Dermis microvascular lymphatic vessel endothelial cell (primary cell): Measurements from ENCODE around the gene NDE1. TPM values are rescaled to one million over a fixed set of nuclear protein-coding genes. Genes with fewer than 3 reads are reported as not detected.
"Not testable (repeated sequence)": the region's sequence is repeated elsewhere in the genome, so short reads cannot be mapped to it uniquely, and the experiment has no call there.

Source experiments
- DNase-seq, 2 donors: peaks; one replicate each; pipeline versions ENCODE4 v3.0.0 to v3.0.0-alpha.2; 2010; ENCODE audit warnings: low read depth in 2 of 2
- total RNA-seq: library from RNA; depleted of rRNA; stranded (reverse); fragments of >200 nt; gene quantifications from 2 replicates; pipeline ENCODE4 v1.2.1, GENCODE V29; 2014

Gene NDE1
- total RNA-seq, 1 donor from 2014 or later = 36.8 TPM

DNA sequence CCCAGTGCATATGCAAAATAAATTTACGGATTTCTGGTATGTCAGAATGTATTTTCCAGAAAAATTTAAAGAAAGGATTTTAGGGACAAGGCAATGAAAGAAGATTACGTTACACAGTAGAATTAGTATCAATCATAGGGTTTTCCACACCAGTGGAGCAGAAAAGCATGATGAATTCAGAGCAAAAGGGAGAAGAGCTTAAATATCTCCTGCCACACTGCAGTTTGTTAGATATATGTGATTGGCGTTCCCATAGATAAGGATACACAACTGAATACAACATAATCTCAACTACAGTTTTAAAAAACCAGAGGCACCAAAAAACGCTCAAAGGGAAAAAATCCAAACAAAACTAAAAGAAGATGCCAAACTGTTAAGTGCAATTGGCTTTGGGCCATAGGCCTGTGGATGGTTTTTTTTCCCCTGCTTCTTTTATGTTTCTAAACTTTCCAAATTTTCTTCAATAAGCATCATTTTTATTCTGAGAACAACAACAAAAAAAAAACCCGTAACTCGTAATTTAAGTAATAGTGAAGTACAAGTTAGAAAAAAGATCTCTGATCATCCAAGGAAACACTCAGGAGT lies 29.3 kb upstream of the NDE1 start:
- no peak for DNase-seq

- no peak for DNase-seq
Observed at GRCh38 chr16:15621456-15621855, 28.6 kb upstream of the NDE1 start.

GRCh38 chr16:15621889-15622288 lies 28.2 kb upstream of the NDE1 start:
- DNase-seq = no peak

DNA sequence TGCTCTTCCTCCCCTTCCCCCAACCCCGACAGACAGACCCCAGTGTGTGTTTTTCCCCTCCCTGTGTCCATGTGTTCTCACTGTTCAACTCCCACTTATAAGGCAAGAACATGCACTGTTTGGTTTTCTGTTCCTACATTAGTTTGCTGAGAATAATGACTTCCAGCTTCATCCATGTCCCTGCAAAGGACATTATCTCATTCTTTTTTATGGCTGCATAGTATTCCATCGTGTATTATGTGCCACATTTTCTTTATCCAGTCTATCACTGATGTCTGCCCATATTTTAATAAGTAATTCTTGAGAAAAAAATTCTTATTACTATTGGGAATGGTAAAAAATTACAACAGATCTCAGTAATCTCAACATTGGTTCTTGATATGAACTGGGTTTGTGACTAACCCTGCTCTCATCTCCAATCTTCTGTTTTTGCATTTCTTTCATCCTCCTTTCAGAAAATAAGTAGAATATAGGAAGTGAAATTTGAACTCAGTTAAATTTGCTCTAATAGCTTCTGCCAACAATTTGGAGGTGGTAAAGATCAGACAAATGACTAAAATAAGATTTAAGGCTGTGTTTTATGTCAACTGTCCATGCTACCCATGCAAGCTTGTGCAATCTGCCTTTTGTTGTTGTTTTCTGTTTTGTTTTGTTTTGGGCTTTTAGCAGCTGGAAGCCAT lies 18.2 kb upstream of the NDE1 start:
- DNase-seq = no peak

GRCh38 chr16:15635926-15636325 lies 14.1 kb upstream of the NDE1 start:
- no peak for DNase-seq

DNA sequence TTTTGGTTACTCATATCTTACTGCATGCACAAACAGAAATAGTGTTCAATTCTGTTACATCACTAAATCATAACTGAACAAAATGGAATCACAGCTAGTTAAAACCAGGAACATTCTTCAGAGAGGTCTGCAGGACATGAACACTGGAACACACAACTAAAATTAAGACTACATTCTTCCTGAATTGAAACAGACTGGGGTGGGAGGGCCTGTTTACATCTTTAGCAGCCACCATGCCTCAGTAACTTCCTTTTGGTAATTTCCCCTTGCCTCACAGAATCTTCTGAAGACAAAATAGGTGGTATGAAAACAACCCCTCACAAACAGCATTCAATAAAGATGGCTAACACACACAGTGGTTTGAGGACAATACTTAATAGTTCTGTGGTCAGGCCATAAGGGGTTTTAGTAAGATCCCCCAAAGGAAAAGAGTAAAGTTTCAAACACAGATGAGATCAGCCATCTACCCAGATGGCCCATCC lies 13.6 kb upstream of the NDE1 start:
- peak in 1 of 2 donors; percentile 30 for DNase-seq

GRCh38 chr16:15639061-15639568 lies 10.9 kb upstream of the NDE1 start:
- DNase-seq = no peak

DNA sequence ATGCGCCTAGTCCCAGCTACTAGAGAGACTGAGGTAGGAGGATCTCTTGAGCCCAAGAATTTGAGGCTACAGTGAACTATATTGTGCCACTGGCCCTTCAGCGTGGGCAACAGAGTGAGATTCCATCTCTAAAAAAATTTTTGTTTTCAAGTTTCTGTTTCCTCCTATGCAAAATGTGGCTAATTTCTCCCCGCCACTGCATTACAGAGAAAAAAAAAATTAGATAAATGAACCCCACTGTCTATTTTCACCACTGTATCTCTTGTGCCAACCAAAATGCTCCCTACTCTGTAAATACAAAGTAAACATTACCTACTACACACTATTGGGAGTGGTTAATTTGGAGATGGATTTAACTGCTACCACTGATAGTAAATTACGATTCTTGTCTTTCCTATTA lies 9.1 kb upstream of the NDE1 start:
- no peak for DNase-seq

DNA sequence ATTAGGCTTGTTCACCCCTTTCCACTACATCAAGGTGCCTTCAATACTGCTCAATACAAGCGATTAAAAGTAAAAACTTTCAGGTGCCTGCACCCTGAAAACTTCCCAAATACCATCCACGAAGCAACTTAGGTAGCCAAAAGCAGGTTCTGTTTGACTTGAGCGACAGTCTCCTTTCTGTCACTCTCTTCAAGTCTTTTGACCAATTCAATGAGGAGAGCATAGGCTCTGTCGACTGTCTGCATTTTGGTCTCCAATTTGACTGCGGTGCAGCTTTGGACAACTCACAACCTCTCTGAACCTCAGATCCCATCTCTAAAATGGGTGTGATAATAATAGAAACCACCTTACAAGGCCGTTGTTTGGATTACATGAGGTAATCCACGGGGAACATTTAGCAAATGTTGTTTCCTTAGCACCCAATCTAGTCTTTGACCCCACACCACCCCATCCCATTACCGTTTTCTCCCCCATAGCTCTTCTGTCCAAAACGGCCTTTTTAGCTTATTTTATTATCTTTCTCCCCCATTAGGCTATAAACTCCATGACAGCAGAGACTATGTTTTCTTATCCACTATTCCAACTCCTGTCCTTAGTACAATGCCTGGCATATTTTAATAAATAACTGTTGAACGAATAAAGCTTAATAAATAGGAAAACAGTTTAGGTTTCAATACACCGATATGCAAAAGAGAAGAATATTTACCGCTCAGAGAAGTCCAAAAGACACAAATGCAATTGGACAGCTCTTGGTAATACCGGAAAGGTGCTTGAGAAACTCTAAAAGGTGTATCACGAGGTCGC lies 8.1 kb upstream of the NDE1 start:
- DNase-seq = no peak

- DNase-seq = peak in 1 of 2 donors; percentile 64
Observed at GRCh38 chr16:15642557-15643047, 7.4 kb upstream of the NDE1 start.

DNA sequence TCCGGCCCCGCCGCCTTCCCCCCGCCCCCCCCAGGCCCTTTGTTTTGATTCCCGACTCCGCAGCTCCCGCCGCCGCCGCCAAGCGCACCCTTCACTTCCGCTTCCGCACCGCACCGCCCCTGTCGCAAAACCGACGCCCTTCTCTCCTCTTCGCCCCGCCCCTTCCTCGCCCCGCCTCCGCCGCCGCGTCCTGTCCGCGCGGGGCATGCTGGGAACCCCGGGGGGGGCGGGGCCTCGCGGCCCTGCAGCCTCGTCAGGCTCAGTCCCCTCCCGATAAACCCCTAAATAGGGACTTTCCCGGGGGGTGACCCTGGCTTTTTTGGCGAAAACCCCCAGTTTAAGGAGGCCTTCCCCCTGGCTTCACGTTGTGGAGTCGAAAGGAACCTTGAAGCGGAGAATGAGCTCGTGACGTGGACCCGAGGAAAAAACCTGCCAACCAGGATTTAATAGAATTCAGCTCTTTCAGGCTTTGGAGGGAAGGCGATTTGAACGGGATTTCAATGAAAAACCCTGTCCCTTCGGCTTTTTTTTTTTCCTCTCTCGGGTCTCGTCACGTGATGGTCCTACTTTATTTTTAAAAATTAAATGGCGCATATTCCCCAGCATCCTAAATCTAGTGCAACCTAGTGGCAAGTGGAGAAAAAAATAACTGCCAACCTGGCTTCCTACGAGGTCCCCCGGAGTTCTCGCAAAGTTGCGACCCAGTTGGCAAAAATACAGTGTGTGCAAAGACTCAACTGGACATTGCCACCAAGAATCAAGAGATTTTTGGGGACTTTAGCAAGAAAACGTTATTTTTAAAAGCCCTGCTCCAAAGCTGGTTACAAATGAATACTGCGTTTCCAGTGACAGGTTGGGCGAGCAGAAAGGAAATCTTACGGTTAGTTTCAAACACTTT lies 6.7 kb upstream of the NDE1 start, which contains the start of gene MARF1:
MARF1 (minus strand) TSS at position 107 of the 898 bp plus-strand sequence. CDS start 3,921 bp downstream, outside the sequence.
- DNase-seq = peak; percentile 82 to 96

- no peak for DNase-seq
Observed at GRCh38 chr16:15643946-15644250, 6.1 kb upstream of the NDE1 start.

GRCh38 chr16:15644267-15644961 lies 5.6 kb upstream of the NDE1 start:
- peak in 1 of 2 donors; percentile 25 for DNase-seq

- DNase-seq = peak in 1 of 2 donors; percentile 62
Observed at GRCh38 chr16:15644962-15645465, 5.0 kb upstream of the NDE1 start.

DNA sequence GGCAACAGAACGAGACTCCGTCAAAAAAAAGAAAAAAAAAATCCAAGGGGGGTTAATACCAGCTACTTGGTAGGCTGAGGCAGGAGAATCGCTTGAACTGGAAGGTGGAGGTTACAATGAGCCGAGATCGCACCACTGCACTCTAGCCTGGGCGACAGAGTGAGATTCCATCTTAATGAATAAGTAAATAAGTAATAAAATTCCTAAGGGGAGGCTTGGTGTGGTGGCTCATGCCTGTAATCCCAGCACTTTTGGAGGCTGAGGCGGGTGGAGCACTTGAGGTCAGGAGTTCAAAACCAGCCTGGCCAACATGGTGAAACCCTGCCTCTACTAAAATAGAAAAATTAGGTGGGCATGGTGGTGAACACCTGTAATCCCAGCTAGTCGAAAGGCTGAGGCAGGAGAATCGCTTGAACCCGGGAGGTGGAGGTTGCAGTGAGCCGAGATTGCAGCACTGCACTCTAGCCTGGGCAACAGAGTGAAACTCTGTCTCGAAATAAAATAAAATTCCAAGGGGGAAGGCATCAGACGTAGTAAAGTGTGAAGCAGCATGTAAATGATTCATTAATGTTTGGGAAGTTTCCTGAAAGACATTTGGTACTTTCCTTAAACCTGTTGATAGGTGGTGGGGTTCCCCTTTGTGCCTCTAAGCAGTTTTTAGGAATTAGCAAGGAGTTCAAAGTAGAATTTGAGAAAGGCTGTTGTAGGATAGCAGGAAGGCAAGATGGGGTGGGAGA lies 3.3 kb upstream of the NDE1 start:
- DNase-seq = not testable (repeated sequence)

GRCh38 chr16:15647294-15648014 lies 2.6 kb upstream of the NDE1 start:
- no peak for DNase-seq

DNA sequence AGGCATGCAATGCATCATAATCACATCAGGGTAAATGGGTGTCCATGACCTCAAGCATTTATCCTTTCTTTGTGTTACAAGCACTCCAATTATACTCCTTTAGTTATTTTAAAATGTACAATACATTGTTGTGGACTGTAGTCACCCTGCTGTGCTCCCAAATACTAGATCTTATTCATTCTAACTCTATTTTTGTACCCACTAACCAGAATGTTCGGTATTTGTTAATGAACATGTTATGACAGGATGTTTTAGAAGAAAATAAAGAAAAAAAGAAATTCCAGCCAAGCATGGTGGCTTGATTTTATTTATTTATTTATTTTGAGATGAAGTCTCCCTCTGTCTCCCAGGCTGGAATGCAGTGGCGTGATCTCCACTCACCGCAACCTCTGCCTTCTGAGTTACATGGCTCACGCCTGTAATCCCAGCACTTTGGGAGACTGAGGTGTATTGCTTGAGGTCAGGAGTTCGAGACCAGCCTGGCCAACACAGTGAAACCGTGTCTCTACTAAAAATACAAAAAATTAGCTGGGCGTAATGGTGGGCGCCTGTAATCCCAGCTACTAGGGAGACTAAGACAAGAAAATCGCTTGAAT lies 1.8 kb upstream of the NDE1 start:
- DNase-seq = no peak

DNA sequence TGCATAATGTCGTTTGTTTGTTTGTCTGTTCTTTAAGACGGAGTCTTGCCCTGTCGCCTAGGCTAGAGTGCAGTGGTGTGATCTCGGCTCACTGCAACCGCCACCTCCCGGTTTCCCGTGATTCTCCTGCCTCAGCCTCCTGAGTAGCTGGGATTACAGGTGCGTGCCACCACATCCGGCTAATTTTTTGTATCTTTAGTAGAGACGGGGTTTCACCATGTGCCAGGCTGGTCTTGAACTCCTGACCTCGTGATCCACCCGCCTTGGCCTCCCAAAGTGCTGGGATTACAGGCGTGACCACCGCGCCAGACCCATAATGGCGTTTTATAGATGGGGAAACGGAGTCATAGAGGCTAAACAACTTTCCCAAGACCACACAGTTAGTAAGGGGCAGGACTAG lies 734 bp upstream of the NDE1 start:
- DNase-seq = not testable (repeated sequence)

DNA sequence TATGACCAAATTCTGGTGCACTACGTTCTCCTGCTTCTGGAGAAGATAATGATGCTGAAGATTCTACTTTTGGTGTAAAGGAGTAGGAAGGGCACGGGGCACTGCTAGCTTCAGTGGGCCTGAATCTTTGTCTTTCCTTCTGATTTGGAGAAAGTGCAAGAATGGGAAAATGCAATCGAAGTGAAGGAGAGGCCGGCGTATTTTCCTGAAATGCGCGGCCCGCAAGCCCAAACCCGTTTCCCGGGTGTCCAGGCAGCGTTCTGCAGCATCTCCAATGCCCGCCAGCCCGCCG lies 372 bp upstream of the NDE1 start:
- no peak for DNase-seq
